GM12878 (cell line): ENCODE results near the gene DPYSL4. TPM values are rescaled to one million over a fixed set of nuclear protein-coding genes. Genes with fewer than 3 reads are reported as not detected.

Source experiments
- ATAC-seq: fragments of 200-7000 bp; cut with Tn5 transposase; 3 replicates; pipeline ENCODE4 v1.9.1; 2020; ENCODE audit warnings: mild to moderate bottlenecking, moderate library complexity
- BruUV-seq: library from RNA; stranded (reverse); fragments of 400-500 nt; replicated peaks from 2 replicates; lab custom pipeline; 2021; lab: Mats Ljungman, UMichigan
- CTCF ChIA-PET: fragments of 300-600 bp; sonication (Branson Sonifier 250); formaldehyde crosslinking; extraction: SDS; loops from one replicate; lab custom pipeline; 2021; ENCODE audit warnings: inconsistent platforms; lab: Yijun Ruan, JAX
- POLR2A ChIA-PET: fragments of 350-600 bp; formaldehyde crosslinking; extraction: SDS; loops from one replicate; lab custom pipeline; 2021; ENCODE audit warnings: inconsistent platforms; lab: Charles Lee
- RAD21 ChIA-PET: fragments of 300-600 bp; sonication (Branson Sonifier 250); formaldehyde crosslinking; loops from one replicate; lab custom pipeline; 2023; ENCODE audit warnings: antibody characterized with exemption; ENCODE audit not compliant: unreplicated experiment; lab: Charles Lee
- SMC1A ChIA-PET: fragments of 300-600 bp; sonication (Branson Sonifier 250); formaldehyde crosslinking; loops from one replicate; lab custom pipeline; 2023; ENCODE audit not compliant: unreplicated experiment, uncharacterized antibody; lab: Charles Lee
- DNase-seq: peaks from one replicate; pipeline ENCODE4 v3.0.0-alpha.2; 2011; ENCODE audit warnings: low read depth, low spot score
- FAIRE-seq: peaks from 3 replicates; lab custom pipeline; 2011; peaks lifted over from hg19 to GRCh38; lab: Jason Lieb, UNC
- H2AFZ ChIP-seq: 2 replicates; pipeline ENCODE4 v1.6.0; 2011; ENCODE audit warnings: low read depth, low read length, control low read depth; ENCODE audit not compliant: control insufficient read depth
- H3K27ac ChIP-seq: 2 replicates; pipeline ENCODE4 v1.5.1; 2011; ENCODE audit warnings: control low read depth; ENCODE audit not compliant: control insufficient read depth, insufficient read depth
- H3K27me3 ChIP-seq, 2 experiments: replicated peaks in 1 of 2; 2 replicates each; pipeline versions ENCODE4 v1.6.0 to v1.6.1; 2011; ENCODE audit warnings: low read length in 1 of 2; ENCODE audit not compliant: control insufficient read depth in 2 of 2, insufficient read depth in 2 of 2
- H3K36me3 ChIP-seq, 2 experiments: 2 replicates each; pipeline ENCODE4 v1.5.1; 2011; ENCODE audit warnings: low read length in 1 of 2; ENCODE audit not compliant: control insufficient read depth in 2 of 2, insufficient read depth in 2 of 2
- H3K4me1 ChIP-seq: 2 replicates; pipeline ENCODE4 v1.6.1; 2011; ENCODE audit warnings: mild to moderate bottlenecking, low read length, moderate library complexity, mixed read lengths; ENCODE audit not compliant: control insufficient read depth, insufficient read depth
- H3K4me2 ChIP-seq: 2 replicates; pipeline ENCODE4 v1.6.0; 2011; ENCODE audit warnings: control low read depth; ENCODE audit not compliant: control insufficient read depth, insufficient read depth
- H3K4me3 ChIP-seq: fragments of 200-600 bp; sonication (generic); 2 replicates; pipeline ENCODE4 v1.5.1; 2016
- H3K79me2 ChIP-seq: 2 replicates; pipeline ENCODE4 v1.6.0; 2011; ENCODE audit warnings: low read length; ENCODE audit not compliant: control insufficient read depth, insufficient read depth
- H3K9ac ChIP-seq: 2 replicates; pipeline ENCODE4 v1.8.0; 2011; ENCODE audit warnings: low read length, control low read depth, mixed read lengths; ENCODE audit not compliant: control insufficient read depth, insufficient read depth
- H3K9me3 ChIP-seq: replicated peaks from 3 replicates; pipeline ENCODE4 v1.5.1; 2011; ENCODE audit warnings: mild to moderate bottlenecking, low read length; ENCODE audit not compliant: control insufficient read depth, insufficient read depth
- H4K20me1 ChIP-seq: 2 replicates; pipeline ENCODE4 v1.6.0; 2011; ENCODE audit not compliant: control insufficient read depth, insufficient read depth
- BHLHE40 ChIP-seq, 2 experiments: fragments of 450-650 bp in 1 of 2; IDR thresholded peaks; 2 replicates each; pipeline ENCODE4 v1.6.1; 2011 to 2017; ENCODE audit warnings: low read depth in 2 of 2, borderline replicate concordance in 1 of 2, improper control_type of control experiment in 1 of 2, low read length in 1 of 2, mild to moderate bottlenecking in 1 of 2
- IRF4 ChIP-seq: IDR thresholded peaks from 2 replicates; pipeline ENCODE4 v1.6.1; 2011; ENCODE audit warnings: low read depth, low read length
- SIN3A ChIP-seq: IDR thresholded peaks from 2 replicates; pipeline ENCODE4 v1.6.1; 2012; ENCODE audit warnings: low read depth, low read length, improper control_type of control experiment
- SPI1 ChIP-seq: IDR thresholded peaks from 2 replicates; pipeline ENCODE4 v1.6.1; 2011; ENCODE audit warnings: low read depth, mild to moderate bottlenecking, low read length, moderate library complexity, borderline replicate concordance; ENCODE audit not compliant: insufficient read depth
- SUZ12 ChIP-seq: fragments of 200-600 bp; sonication (generic); IDR thresholded peaks from one replicate; pipeline ENCODE4 v1.6.1; 2018; ENCODE audit warnings: antibody characterized with exemption, mild to moderate bottlenecking; ENCODE audit not compliant: unreplicated experiment
- TCF3 ChIP-seq: IDR thresholded peaks from 2 replicates; pipeline ENCODE4 v1.6.1; 2012; ENCODE audit warnings: low read depth, mild to moderate bottlenecking, low read length, borderline replicate concordance; ENCODE audit not compliant: insufficient read depth
- ZBED1 ChIP-seq: IDR thresholded peaks from 2 replicates; pipeline ENCODE4 v1.6.1; 2016; ENCODE audit warnings: borderline replicate concordance
- ZNF274 ChIP-seq: IDR thresholded peaks from one replicate; pipeline ENCODE4 v1.8.0; 2011; ENCODE audit not compliant: insufficient read length, insufficient read depth
- ZZZ3 ChIP-seq: IDR thresholded peaks from 2 replicates; pipeline ENCODE4 v1.6.1; 2011; ENCODE audit warnings: low read depth; ENCODE audit not compliant: control insufficient read depth, insufficient read length
- WGBS: methylation state at CpG from one replicate; pipeline ENCODE4 v1.1.6; 2016; ENCODE audit warnings: low lambda C conversion rate; ENCODE audit not compliant: insufficient replicate concordance, insufficient coverage; ENCODE audit errors: missing lambda C conversion rate; 5-methylcytosine and 5-hydroxymethylcytosine counted together
- in situ Hi-C: fragments of 300-500 bp; cut with MboI; formaldehyde crosslinking; loops from 9 replicates; pipeline ENCODE4 v1.14.3; 2018; ENCODE audit warnings: mixed read lengths
- intact Hi-C: fragments of 100-400 bp; cut with micrococcal nuclease; formaldehyde crosslinking; loops from one replicate; pipeline ENCODE4 v1.14.2; 2022; ENCODE audit not compliant: unreplicated experiment
- polyA plus RNA-seq, 11 experiments: library from polyadenylated mRNA; depleted of rRNA in 4 of 11; unstranded in 6 of 11; stranded (reverse) in 5 of 11; fragments of >200 nt; fragmentation: Nextera tagmentation in 4 of 11; fragmentation: Illumina TruSeq in 1 of 11; extraction: Ambion mirVana in 4 of 11; extraction: Trizol in 1 of 11; gene quantifications; 1 replicate in 1 of 11; 2 replicates in 10 of 11; pipeline versions ENCODE4 v1.2.1 to v1.2.3, GENCODE V29; 2011 to 2016; ENCODE audit warnings: inconsistent platforms in 2 of 11, missing spikeins in 2 of 11, low read depth in 1 of 11
- total RNA-seq, 4 experiments: library from RNA; depleted of rRNA in 3 of 4; stranded (reverse); fragments of >200 nt in 3 of 4; fragmentation: Illumina TruSeq in 1 of 4; extraction: Trizol in 1 of 4; gene quantifications; 2 replicates each; pipeline versions ENCODE4 v1.2.1 to v1.2.3, GENCODE V29; 2013 to 2021
- TF ChIP-seq, protein P1 (sequence below), 3 experiments: IDR thresholded peaks in 2 of 3; conservative IDR thresholded peaks in 1 of 3; 2 replicates each; pipeline ENCODE4 v1.5.1; 2011; ENCODE audit warnings: low read depth in 3 of 3, low read length in 3 of 3, mild to moderate bottlenecking in 3 of 3, control low read depth in 2 of 3, moderate library complexity in 2 of 3, inconsistent platforms in 1 of 3, mixed read lengths in 1 of 3; ENCODE audit not compliant: control insufficient read depth in 2 of 3, insufficient read depth in 1 of 3; ENCODE audit errors: extremely low read depth in 1 of 3
- TF ChIP-seq, protein P2 (sequence below): IDR thresholded peaks from 2 replicates; pipeline ENCODE4 v1.6.1; 2012; ENCODE audit warnings: low read depth, low read length, improper control_type of control experiment
- TF ChIP-seq, protein P3 (sequence below): fragments of 450-650 bp; IDR thresholded peaks from 2 replicates; pipeline ENCODE4 v1.6.1; 2017; ENCODE audit warnings: borderline replicate concordance
- TF ChIP-seq, protein P4 (sequence below): fragments of 450-650 bp; IDR thresholded peaks from 2 replicates; pipeline ENCODE4 v1.6.1; 2016; ENCODE audit warnings: mild to moderate bottlenecking, moderate library complexity, borderline replicate concordance

Gene DPYSL4
- total and polyA plus RNA-seq, 10 of the 15 experiments (the other 5 are each of a cell fraction or from before 2014, with no cell fraction given) = 0.10 to 0.21 TPM; not detected in 8

DNA sequence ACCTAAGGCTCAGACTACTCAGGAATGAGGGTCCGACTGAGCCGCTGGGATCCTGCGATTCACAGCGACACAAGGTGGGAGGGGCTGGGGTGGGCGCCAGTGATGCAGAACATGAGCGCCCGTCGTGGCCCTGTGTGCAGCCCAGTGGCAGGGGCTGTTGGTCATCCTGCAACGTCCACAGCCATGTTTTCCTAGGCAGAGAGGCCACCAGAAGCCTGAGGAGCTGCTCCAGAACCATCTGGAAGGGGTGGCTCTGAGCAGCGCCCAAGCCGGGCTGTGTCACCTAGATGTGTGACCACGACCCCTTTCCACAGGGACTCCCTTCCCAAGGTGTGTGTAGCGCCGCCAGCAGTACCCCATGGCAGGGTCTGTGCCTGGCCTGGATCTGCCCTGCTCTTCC, 24.5 kb downstream of the DPYSL4 start (continued):
- TF ChIP-seq, protein P1, sequence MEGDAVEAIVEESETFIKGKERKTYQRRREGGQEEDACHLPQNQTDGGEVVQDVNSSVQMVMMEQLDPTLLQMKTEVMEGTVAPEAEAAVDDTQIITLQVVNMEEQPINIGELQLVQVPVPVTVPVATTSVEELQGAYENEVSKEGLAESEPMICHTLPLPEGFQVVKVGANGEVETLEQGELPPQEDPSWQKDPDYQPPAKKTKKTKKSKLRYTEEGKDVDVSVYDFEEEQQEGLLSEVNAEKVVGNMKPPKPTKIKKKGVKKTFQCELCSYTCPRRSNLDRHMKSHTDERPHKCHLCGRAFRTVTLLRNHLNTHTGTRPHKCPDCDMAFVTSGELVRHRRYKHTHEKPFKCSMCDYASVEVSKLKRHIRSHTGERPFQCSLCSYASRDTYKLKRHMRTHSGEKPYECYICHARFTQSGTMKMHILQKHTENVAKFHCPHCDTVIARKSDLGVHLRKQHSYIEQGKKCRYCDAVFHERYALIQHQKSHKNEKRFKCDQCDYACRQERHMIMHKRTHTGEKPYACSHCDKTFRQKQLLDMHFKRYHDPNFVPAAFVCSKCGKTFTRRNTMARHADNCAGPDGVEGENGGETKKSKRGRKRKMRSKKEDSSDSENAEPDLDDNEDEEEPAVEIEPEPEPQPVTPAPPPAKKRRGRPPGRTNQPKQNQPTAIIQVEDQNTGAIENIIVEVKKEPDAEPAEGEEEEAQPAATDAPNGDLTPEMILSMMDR (IDR thresholded peaks at IDR 0.05 in 2 of 3, conservative IDR thresholded peaks at IDR 0.05 in 1 of 3; ENCODE audit: control insufficient read depth in 2 of 3, extremely low read depth in 1 of 3, insufficient read depth in 1 of 3, low read depth in 3 of 3, low read length in 3 of 3) = no peak
- TF ChIP-seq ZZZ3 (no peak), ZBED1 (no peak), SPI1 (no peak)

DNA sequence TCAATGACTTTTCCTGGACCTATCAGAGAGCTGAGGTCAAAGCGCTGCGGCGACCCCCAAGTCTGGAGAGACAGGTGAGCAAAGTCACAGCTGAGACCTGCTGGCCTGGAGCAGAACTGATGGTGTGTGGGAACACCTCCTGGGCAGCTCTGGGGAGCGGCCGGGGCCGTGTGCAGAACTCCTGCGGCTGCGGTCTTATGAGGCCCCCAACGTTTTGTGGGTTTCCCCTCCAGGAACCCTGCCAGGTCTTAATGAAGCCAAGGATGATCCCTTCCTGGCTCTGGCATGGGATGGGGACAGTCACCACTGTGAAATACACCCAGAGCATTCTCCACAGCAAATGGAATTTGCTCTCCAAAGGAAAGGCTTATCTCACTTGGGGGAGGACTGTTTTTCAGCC, 26.1 kb downstream of the DPYSL4 start:
- intact Hi-C loops = no loop called here
- WGBS = 66% methylated on average over 9 of the region's 9 CpGs
- H3K36me3 ChIP-seq = no peaks in the 10 kb centered on the region
- no peaks in the 10 kb centered on the region for H3K27me3 ChIP-seq
- H3K27ac ChIP-seq = no peak overlapping the region
- H3K79me2 ChIP-seq = no peaks in the 10 kb centered on the region
- no peak overlapping the region for H2AFZ ChIP-seq
- ChIA-PET POLR2A (no interaction called here), CTCF (no interaction called here), RAD21 (no interaction called here), SMC1A (no interaction called here)
- in situ Hi-C loops = no loop called here
- no peaks in the 10 kb centered on the region; the same call in 2 of the 3 replicates for H3K9me3 ChIP-seq
- H3K4me2 ChIP-seq = no peak overlapping the region
- ATAC-seq (no peak), FAIRE-seq (no peak), DNase-seq (no peak)
- no peak overlapping the region for H3K9ac ChIP-seq
- no TSS peak for BruUV-seq
- H3K4me3 ChIP-seq = no peak overlapping the region
- H3K4me1 ChIP-seq = no peaks in the 10 kb centered on the region
- H4K20me1 ChIP-seq = no peaks in the 10 kb centered on the region
- TF ChIP-seq IRF4 (no peak), SUZ12 (no peak), BHLHE40 (IDR thresholded peaks at IDR 0.05; ENCODE audit: borderline replicate concordance in 1 of 2, low read depth in 2 of 2, low read length in 1 of 2) (no peak), TCF3 (no peak), ZNF274 (no peak), SIN3A (no peak)
- TF ChIP-seq, protein P2, sequence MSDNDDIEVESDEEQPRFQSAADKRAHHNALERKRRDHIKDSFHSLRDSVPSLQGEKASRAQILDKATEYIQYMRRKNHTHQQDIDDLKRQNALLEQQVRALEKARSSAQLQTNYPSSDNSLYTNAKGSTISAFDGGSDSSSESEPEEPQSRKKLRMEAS = no peak
- TF ChIP-seq, protein P3, sequence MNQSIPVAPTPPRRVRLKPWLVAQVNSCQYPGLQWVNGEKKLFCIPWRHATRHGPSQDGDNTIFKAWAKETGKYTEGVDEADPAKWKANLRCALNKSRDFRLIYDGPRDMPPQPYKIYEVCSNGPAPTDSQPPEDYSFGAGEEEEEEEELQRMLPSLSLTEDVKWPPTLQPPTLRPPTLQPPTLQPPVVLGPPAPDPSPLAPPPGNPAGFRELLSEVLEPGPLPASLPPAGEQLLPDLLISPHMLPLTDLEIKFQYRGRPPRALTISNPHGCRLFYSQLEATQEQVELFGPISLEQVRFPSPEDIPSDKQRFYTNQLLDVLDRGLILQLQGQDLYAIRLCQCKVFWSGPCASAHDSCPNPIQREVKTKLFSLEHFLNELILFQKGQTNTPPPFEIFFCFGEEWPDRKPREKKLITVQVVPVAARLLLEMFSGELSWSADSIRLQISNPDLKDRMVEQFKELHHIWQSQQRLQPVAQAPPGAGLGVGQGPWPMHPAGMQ = no peak
- TF ChIP-seq, protein P4, sequence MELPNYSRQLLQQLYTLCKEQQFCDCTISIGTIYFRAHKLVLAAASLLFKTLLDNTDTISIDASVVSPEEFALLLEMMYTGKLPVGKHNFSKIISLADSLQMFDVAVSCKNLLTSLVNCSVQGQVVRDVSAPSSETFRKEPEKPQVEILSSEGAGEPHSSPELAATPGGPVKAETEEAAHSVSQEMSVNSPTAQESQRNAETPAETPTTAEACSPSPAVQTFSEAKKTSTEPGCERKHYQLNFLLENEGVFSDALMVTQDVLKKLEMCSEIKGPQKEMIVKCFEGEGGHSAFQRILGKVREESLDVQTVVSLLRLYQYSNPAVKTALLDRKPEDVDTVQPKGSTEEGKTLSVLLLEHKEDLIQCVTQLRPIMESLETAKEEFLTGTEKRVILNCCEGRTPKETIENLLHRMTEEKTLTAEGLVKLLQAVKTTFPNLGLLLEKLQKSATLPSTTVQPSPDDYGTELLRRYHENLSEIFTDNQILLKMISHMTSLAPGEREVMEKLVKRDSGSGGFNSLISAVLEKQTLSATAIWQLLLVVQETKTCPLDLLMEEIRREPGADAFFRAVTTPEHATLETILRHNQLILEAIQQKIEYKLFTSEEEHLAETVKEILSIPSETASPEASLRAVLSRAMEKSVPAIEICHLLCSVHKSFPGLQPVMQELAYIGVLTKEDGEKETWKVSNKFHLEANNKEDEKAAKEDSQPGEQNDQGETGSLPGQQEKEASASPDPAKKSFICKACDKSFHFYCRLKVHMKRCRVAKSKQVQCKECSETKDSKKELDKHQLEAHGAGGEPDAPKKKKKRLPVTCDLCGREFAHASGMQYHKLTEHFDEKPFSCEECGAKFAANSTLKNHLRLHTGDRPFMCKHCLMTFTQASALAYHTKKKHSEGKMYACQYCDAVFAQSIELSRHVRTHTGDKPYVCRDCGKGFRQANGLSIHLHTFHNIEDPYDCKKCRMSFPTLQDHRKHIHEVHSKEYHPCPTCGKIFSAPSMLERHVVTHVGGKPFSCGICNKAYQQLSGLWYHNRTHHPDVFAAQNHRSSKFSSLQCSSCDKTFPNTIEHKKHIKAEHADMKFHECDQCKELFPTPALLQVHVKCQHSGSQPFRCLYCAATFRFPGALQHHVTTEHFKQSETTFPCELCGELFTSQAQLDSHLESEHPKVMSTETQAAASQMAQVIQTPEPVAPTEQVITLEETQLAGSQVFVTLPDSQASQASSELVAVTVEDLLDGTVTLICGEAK = no peak
